ENCODE measurements around the gene ARAP1.

Gene ARAP1

GRCh38 chr11:72759468-72759985, 7.3 kb upstream of the ARAP1 start:
- no peaks in the 10 kb centered on the region for H3K27me3 ChIP-seq (ENCODE audit: insufficient read depth, poor library complexity, severe bottlenecking)
- TF ChIP-seq, protein P1, sequence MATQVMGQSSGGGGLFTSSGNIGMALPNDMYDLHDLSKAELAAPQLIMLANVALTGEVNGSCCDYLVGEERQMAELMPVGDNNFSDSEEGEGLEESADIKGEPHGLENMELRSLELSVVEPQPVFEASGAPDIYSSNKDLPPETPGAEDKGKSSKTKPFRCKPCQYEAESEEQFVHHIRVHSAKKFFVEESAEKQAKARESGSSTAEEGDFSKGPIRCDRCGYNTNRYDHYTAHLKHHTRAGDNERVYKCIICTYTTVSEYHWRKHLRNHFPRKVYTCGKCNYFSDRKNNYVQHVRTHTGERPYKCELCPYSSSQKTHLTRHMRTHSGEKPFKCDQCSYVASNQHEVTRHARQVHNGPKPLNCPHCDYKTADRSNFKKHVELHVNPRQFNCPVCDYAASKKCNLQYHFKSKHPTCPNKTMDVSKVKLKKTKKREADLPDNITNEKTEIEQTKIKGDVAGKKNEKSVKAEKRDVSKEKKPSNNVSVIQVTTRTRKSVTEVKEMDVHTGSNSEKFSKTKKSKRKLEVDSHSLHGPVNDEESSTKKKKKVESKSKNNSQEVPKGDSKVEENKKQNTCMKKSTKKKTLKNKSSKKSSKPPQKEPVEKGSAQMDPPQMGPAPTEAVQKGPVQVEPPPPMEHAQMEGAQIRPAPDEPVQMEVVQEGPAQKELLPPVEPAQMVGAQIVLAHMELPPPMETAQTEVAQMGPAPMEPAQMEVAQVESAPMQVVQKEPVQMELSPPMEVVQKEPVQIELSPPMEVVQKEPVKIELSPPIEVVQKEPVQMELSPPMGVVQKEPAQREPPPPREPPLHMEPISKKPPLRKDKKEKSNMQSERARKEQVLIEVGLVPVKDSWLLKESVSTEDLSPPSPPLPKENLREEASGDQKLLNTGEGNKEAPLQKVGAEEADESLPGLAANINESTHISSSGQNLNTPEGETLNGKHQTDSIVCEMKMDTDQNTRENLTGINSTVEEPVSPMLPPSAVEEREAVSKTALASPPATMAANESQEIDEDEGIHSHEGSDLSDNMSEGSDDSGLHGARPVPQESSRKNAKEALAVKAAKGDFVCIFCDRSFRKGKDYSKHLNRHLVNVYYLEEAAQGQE (IDR thresholded peaks at IDR 0.05; ENCODE audit: insufficient replicate concordance, low read depth) = no peak
- TF ChIP-seq CTCF (IDR thresholded peaks at IDR 0.05; ENCODE audit: insufficient read depth, low read length) (no peak), SPI1 (IDR thresholded peaks at IDR 0.05; ENCODE audit: borderline replicate concordance, low read depth) (no peak), GABPA (IDR thresholded peaks at IDR 0.05; ENCODE audit: low read depth) (no peak), POLR2AphosphoS5 (IDR thresholded peaks at IDR 0.05; ENCODE audit: low read depth) (no peak)
- H3K4me3 ChIP-seq (replicated peaks; ENCODE audit: insufficient read depth, low read length) = no peak overlapping the region
- no peak overlapping the region for H3K27ac ChIP-seq (replicated peaks)
- DNase-seq (ENCODE audit: low read depth in 1 of 2, low spot score in 1 of 2) = no peak

DNA sequence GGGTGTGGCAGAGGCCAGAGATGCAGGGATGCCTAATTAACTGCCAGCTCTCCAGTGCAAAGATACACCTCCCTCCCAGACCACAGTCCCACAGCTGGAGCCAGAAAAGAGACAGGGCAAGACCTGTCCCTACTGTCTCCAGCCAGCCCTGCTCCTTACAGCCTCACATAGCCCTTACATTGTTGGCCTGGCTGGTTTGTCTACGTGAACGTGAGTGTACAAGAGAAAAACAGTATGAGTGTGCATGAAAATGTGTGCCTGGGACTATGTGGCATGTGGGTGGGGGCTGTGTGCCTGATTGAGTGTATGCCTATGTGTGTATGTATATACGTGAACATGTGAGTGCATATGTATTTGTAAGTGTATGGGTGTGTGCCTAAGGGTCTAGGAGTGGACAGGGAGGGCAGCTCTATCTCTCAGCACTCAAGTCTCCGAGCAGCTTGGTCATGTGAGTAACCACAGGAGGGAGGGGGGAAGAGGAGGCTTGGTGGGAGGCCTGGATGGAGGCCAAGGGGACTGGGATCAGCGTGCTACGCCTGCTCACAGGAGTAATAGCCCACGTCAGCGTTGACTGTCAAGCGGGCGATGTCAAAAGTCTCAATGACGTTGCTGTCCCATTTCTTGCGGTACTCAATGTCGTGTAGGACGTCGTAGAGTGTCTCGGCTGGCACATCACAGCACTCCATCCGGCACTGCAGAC, 6.6 kb upstream of the ARAP1 start:
- DNase-seq (ENCODE audit: low read depth in 1 of 2, low spot score in 1 of 2) = no peak
- TF ChIP-seq POLR2AphosphoS5 (IDR thresholded peaks at IDR 0.05; ENCODE audit: low read depth) (no peak), CTCF (IDR thresholded peaks at IDR 0.05; ENCODE audit: insufficient read depth, low read length) (no peak), GABPA (IDR thresholded peaks at IDR 0.05; ENCODE audit: low read depth) (no peak)
- TF ChIP-seq, protein P1 (IDR thresholded peaks at IDR 0.05; ENCODE audit: insufficient replicate concordance, low read depth) = no peak
- Histone ChIP-seq H3K27me3 (ENCODE audit: insufficient read depth, poor library complexity, severe bottlenecking) (no peaks in the 10 kb centered on the region), H3K4me3 (replicated peaks; ENCODE audit: insufficient read depth, low read length) (no peak overlapping the region), H3K27ac (replicated peaks) (no peak overlapping the region)

DNA sequence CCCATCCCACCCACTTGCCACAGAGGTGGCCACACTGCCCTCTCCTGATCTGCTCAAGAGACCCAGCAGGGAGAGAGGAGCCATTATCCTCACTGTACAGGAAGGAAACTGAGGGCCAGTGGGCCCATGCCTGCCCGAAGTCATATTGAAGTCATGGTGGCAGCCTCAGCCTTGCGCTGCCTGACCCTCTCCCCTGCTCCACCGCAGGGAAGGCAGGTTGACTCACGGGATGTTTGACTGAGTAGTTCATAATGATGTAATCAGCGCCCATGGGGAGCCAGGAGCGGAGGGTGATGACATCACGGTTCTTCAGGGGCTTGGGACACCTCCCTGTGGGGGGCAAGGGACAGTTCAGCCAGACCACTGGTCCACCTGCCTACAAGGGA, 6.1 kb upstream of the ARAP1 start:
- H3K27ac ChIP-seq (replicated peaks) = no peak overlapping the region
- TF ChIP-seq GABPA (IDR thresholded peaks at IDR 0.05; ENCODE audit: low read depth) (no peak), CTCF (IDR thresholded peaks at IDR 0.05; ENCODE audit: insufficient read depth, low read length) (no peak), POLR2AphosphoS5 (IDR thresholded peaks at IDR 0.05; ENCODE audit: low read depth) (no peak), SPI1 (IDR thresholded peaks at IDR 0.05; ENCODE audit: borderline replicate concordance, low read depth) (no peak)
- TF ChIP-seq, protein P1 (IDR thresholded peaks at IDR 0.05; ENCODE audit: insufficient replicate concordance, low read depth) = no peak
- DNase-seq (ENCODE audit: low read depth in 1 of 2, low spot score in 1 of 2) = no peak
- H3K27me3 ChIP-seq (ENCODE audit: insufficient read depth, poor library complexity, severe bottlenecking) = no peaks in the 10 kb centered on the region
- H3K4me3 ChIP-seq (replicated peaks; ENCODE audit: insufficient read depth, low read length) = no peak overlapping the region
